Measurements from ENCODE around the gene PRIMA1. TPM values are rescaled to one million over a fixed set of nuclear protein-coding genes. Genes with fewer than 3 reads are reported as not detected.

PRIMA1 gene
- total RNA-seq, 1 experiment from 2014 or later = 2.3 TPM

- Histone ChIP-seq H3K4me1 (ENCODE audit: insufficient read depth, low read length) (peaks cover 2% of the 10 kb centered on the region; the same call in 1 of the 2 replicates), H3K56ac (ENCODE audit: insufficient read length, low read depth, low read length) (no peak overlapping the region), H2BK15ac (ENCODE audit: low read depth, low read length) (no peak overlapping the region), H3K4me2 (ENCODE audit: insufficient read depth, insufficient read length, low read length) (no peak overlapping the region), H3K23ac (ENCODE audit: insufficient read length, low read depth, low read length) (no peak overlapping the region), H4K20me1 (ENCODE audit: control insufficient read depth, insufficient read depth, insufficient read length) (no peaks in the 10 kb centered on the region), H2BK5ac (ENCODE audit: insufficient read length, low read length) (no peak overlapping the region), H3K79me2 (ENCODE audit: insufficient read depth, low read length) (no peaks in the 10 kb centered on the region), H3K18ac (ENCODE audit: insufficient read length, low read depth, low read length) (no peak overlapping the region), H2BK20ac (ENCODE audit: low read depth, low read length, poor library complexity, severe bottlenecking) (no peak overlapping the region), H2BK120ac (ENCODE audit: low read depth, low read length, poor library complexity, severe bottlenecking) (no peak overlapping the region), H3K9me3 (ENCODE audit: control insufficient read depth, low read depth, low read length) (no peaks in the 10 kb centered on the region), H3T11ph (ENCODE audit: low read length) (no peak overlapping the region), H3K9ac (ENCODE audit: extremely low read depth, insufficient read length, low read length) (no peak overlapping the region), H3K79me1 (ENCODE audit: insufficient read depth, low read depth, low read length, poor library complexity, severe bottlenecking) (no peaks in the 10 kb centered on the region), H2AK5ac (ENCODE audit: insufficient read length, low read length) (no peak overlapping the region), H3K23me2 (ENCODE audit: insufficient read length, low read depth, low read length, poor library complexity, severe bottlenecking) (no peaks in the 10 kb centered on the region), H3K27ac (ENCODE audit: insufficient read length, low read depth, low read length) (no peak overlapping the region), H3K4ac (ENCODE audit: low read depth, low read length) (no peak overlapping the region), H2BK12ac (ENCODE audit: insufficient read length, low read depth, low read length) (no peak overlapping the region), H3K27me3 (ENCODE audit: insufficient read depth, low read length) (no peaks in the 10 kb centered on the region; the same call in 1 of the 2 replicates), H4K91ac (ENCODE audit: insufficient read length, low read depth, low read length) (no peak overlapping the region), H3K14ac (ENCODE audit: insufficient read depth, low read length) (no peak overlapping the region), H4K8ac (replicated peaks; ENCODE audit: insufficient read length, low read depth, low read length) (no peak overlapping the region), H2AFZ (ENCODE audit: low read length) (no peak overlapping the region), H4K5ac (ENCODE audit: insufficient read length, low read depth, low read length) (no peak overlapping the region)
- H3K27me3 Mint-ChIP-seq (ENCODE audit: low read depth) = peaks cover 11% of the 10 kb centered on the region
- WGBS (ENCODE audit: extremely low coverage, insufficient read length, low lambda C conversion rate) = no CpG with 5 or more reads among the region's 14 CpGs
- DNase-seq = no peak
- peak overlapping the region in 1 of 3 experiments; percentile 64; a peak in 2 of 7 replicates for H3K27ac Mint-ChIP-seq
- peaks cover 0 to 3% (median 0%) of the 10 kb centered on the region in 3 experiments; a peak in 1 of 7 replicates for H3K36me3 Mint-ChIP-seq (ENCODE audit: insufficient read depth in 1 of 3, low read depth in 3 of 3)
- H3K9me3 Mint-ChIP-seq = no peaks in the 10 kb centered on the region
- H3K4me1 Mint-ChIP-seq = peaks cover 6 to 18% of the 10 kb centered on the region in 2 experiments
- no peak overlapping the region for H3K4me3 Mint-ChIP-seq
- no peak for TF ChIP-seq CTCF (conservative IDR thresholded peaks at IDR 0.05)
These were observed 7.4 kb downstream of the PRIMA1 start for GRCh38 chr14:93780813-93781400.

All from H9 (cell line).